HG02840 (cell line): ENCODE measurements around the gene ZNF276.
"Not testable (repeated sequence)": the region's sequence is repeated elsewhere in the genome, so short reads cannot be mapped to it uniquely, and the experiment has no call there.

Source experiments
- ATAC-seq: cut with Tn5 transposase; IDR thresholded peaks from one replicate; pipeline ENCODE4 v1.9.1; 2021; ENCODE audit warnings: mild to moderate bottlenecking, moderate library complexity, moderate number of reproducible peaks; ENCODE audit not compliant: unreplicated experiment, low FRiP score

The ZNF276 gene

GRCh38 chr16:89775223-89775622, 53.9 kb downstream of the ZNF276 start:
- no peak for ATAC-seq

GRCh38 chr16:89778211-89778610, 56.9 kb downstream of the ZNF276 start:
- not testable (repeated sequence) for ATAC-seq

GRCh38 chr16:89779231-89779908, 58.0 kb downstream of the ZNF276 start:
- ATAC-seq, result no peak

GRCh38 chr16:89779909-89780305, 58.6 kb downstream of the ZNF276 start:
- no peak for ATAC-seq

- ATAC-seq, result no peak
Measured at GRCh38 chr16:89782489-89782888, 61.2 kb downstream of the ZNF276 start.

GRCh38 chr16:89783952-89784351, 62.6 kb downstream of the ZNF276 start:
- ATAC-seq, result not testable (repeated sequence)

- no peak for ATAC-seq
Measured at GRCh38 chr16:89784406-89784805, 63.1 kb downstream of the ZNF276 start.

GRCh38 chr16:89785523-89786155, 64.3 kb downstream of the ZNF276 start:
- ATAC-seq, result no peak

- ATAC-seq, result no peak
Measured at GRCh38 chr16:89786474-89787364, 65.4 kb downstream of the ZNF276 start.

- ATAC-seq, result no peak
Measured at GRCh38 chr16:89787365-89787805, 66.0 kb downstream of the ZNF276 start.
